Heart left ventricle (tissue), 16 donors: ENCODE data around the gene ATP5MG. TPM values are rescaled to one million over a fixed set of nuclear protein-coding genes. Genes with fewer than 3 reads are reported as not detected.
A peak's percentile ranks its signal among the peaks of the same experiment; 100 is the strongest.

ENCODE experiments used
- ATAC-seq, 4 donors: fragments of 200-7000 bp; cut with Tn5 transposase; one replicate each; pipeline ENCODE4 v1.9.1; 2020 to 2022; ENCODE audit warnings: moderate library complexity in 4 of 4, mild to moderate bottlenecking in 3 of 4, moderate number of reproducible peaks in 1 of 4
- DNase-seq, 5 donors: peaks; one replicate each; pipeline ENCODE4 v3.0.0-alpha.2; 2020
- H3K27ac ChIP-seq, 12 donors: fragments of 200-600 bp; sonication (generic) in 4 of 12; one replicate each; pipeline versions ENCODE4 v1.5.0 to v1.8.0; 2016 to 2022; ENCODE audit warnings: mild to moderate bottlenecking in 2 of 12
- H3K27me3 ChIP-seq, 9 donors: fragments of 200-600 bp; sonication (generic) in 2 of 9; one replicate each; pipeline versions ENCODE4 v1.5.1 to v1.8.0; 2016 to 2022; ENCODE audit warnings: mild to moderate bottlenecking in 3 of 9
- H3K36me3 ChIP-seq, 9 donors: fragments of 200-600 bp; sonication (generic) in 2 of 9; one replicate each; pipeline versions ENCODE4 v1.5.0 to v1.8.0; 2018 to 2022; ENCODE audit warnings: mild to moderate bottlenecking in 2 of 9
- H3K4me1 ChIP-seq, 12 donors: fragments of 200-600 bp; sonication (generic) in 4 of 12; one replicate each; pipeline versions ENCODE4 v1.5.0 to v1.8.0; 2016 to 2022; ENCODE audit warnings: mild to moderate bottlenecking in 3 of 12
- H3K4me3 ChIP-seq, 12 donors: fragments of 200-600 bp; sonication (generic) in 4 of 12; one replicate each; pipeline versions ENCODE4 v1.5.0 to v1.8.0; 2017 to 2022; ENCODE audit warnings: mild to moderate bottlenecking in 9 of 12, moderate library complexity in 4 of 12
- H3K9me3 ChIP-seq, 12 donors: fragments of 200-600 bp; sonication (generic) in 4 of 12; one replicate each; pipeline versions ENCODE4 v1.5.0 to v1.8.0; 2016 to 2022; ENCODE audit warnings: mild to moderate bottlenecking in 1 of 12
- POLR2A ChIP-seq, 2 donors: fragments of 450-650 bp; IDR thresholded peaks; one replicate each; pipeline ENCODE4 v1.6.1; 2017; ENCODE audit warnings: antibody characterized with exemption in 2 of 2, mild to moderate bottlenecking in 2 of 2, moderate library complexity in 2 of 2
- WGBS, 4 donors: extraction: QIAGEN DNeasy Blood & Tissue Kit in 2 of 4; methylation state at CpG; one replicate each; pipeline versions ENCODE4 v1.1.5 to v1.1.7; 2013 to 2018; 5-methylcytosine and 5-hydroxymethylcytosine counted together
- intact Hi-C, 10 donors: fragments of 100-400 bp; cut with DNase I; formaldehyde crosslinking; loops; one replicate each; pipeline versions ENCODE4 v1.11.1 to v1.14.2; 2022
- polyA plus RNA-seq, 2 donors: library from polyadenylated mRNA; stranded (reverse); fragments of 200-250 nt; gene quantifications; one replicate each; pipeline ENCODE4 v1.2.3, GENCODE V29; 2013
- total RNA-seq, 9 donors: library from RNA; depleted of rRNA in 2 of 9; stranded (reverse); fragments of >200 nt in 2 of 9; fragmentation: NEBNext Ultra II Directional in 3 of 9; extraction: Animal tissue kit (Norgen Biotek cat#: 25700) in 3 of 9; gene quantifications; one replicate each; pipeline versions ENCODE4 v1.1.0 to v1.2.4, GENCODE V29; 2016 to 2023
- TF ChIP-seq, protein P1 (sequence below), 12 donors: fragments of 200-600 bp; sonication (generic) in 4 of 12; IDR thresholded peaks; one replicate each; pipeline versions ENCODE4 v1.5.0 to v1.8.0; 2018 to 2022; ENCODE audit warnings: antibody characterized with exemption in 12 of 12, mild to moderate bottlenecking in 5 of 12
- donor health status: ischemic (EF 13 %, LVEDD 7.1; RV severe dilation, severe dysfunction).
- donor health status: healthy with polysubstance abuse.
- donor health status: DM: no; HTN: yes; CAD: no.
- donor health status: DM: no; HTN: no; CAD: no.
- donor health status: ischemic (EF 25% LVEDD 6.9; RV normal size, moderate dysfunction).
- donor health status: ischemic (EF 25% LVEDD 5.7; RV mildly dilated, moderate dysfunction).
- donor health status: healthy.
- donor health status: DM: yes; HTN: yes; CAD: no.
- donor health status: ischemic (EF 35%, LVEDD 5.7; RV mildly dilated, moderate dysfunction).
- donor health status: nonischemic (EF 11% LVEDD 7.7; RV severe dilation, severe dysfunction).
- donor health status: DM: yes; HTN: yes; CAD: no.
- donor health status: PGD.
- donor health status: ischemic (EF 29% LVEDD 5.4; RV normal size, mild dysfunction).
- donor health status: nonischemic (EF 23%, LVEDD 6.1; RV moderate dilation, normal function).

ATP5MG gene
- total and polyA plus RNA-seq, 11 donors = 96.4 to 843 (median 559) TPM

DNA sequence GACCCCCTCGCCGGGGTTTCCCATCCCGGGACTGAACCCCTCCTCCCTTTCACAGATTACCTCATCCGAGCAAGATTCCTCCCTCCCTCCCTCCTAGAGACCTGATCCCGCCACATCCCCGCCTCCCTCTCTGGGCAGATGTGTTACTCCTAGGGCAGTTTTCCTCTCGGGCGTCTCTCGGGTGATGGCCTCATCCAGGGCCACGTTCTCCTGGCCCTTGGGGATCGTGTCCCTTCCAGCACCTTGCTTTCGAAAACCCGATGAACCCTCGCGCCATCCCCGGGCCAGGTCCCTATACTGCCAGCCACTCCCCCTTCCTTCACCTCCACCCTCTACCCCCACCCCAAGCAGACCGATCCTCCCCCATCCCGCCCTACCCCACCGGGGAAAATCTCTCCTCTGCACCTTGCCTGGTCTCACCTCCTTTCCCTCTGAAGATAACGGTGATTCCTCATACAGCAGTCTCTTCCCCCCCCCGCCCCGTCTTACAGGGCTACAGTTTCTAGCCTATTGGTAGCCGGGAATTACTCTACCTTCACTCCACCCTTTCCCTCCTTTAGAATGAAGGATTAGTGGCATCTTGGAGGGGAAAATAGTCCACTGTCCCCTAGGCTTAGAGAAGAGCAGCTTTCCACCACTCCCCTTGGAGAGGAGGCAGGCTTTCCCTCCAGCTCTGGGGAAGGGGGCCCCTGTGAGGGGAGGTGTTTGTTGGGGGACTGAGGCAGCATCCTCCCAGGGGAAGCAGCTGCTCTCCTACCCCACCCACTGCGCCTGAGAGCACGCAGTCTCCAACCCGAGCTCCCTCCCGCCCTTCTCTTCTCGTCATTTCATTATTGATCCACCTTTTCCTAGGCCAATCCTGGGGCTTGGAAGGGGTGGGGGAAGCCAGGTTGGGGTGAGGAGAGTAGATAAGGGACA is 36.1 kb downstream of the ATP5MG start:
- intact Hi-C loops = loop anchor here in 9 of 10 donors (5.0 to 10.0 kb wide), 4 partner anchors 35 to 50 kb away; partner anchors contain the start of gene ATP5MG (in 6 of the 9)

DNA sequence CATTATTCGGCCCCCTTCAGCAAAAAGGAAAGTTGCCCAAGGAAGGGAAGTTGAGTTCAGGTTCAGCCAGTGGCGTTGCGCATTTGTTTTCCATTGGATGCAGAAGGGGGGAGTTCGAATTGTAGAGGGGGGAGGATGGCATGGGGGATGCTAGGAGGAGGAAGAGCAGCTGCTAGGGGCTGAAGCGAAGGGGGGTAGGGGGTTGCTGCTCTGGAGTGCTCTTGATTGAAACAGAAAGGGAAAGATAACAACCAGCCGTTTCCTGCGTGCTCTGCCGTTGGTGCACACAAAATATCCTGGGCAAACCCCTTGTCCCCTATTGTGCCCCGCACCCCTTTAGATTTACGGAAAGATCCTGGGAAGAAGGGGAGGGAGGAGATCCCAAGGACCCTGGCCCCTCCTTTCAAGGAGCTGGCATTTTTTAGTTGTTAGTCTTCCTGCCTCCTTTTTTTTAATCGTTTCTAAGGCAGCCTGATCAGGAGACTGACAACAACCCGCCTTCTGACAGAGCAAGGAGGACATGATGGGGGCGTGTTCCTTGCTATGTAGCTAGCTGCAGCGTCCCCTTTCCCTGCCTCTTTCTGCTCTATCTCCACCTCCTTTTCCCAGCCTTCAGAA is 37.0 kb downstream of the ATP5MG start:
- TF ChIP-seq, protein P1, sequence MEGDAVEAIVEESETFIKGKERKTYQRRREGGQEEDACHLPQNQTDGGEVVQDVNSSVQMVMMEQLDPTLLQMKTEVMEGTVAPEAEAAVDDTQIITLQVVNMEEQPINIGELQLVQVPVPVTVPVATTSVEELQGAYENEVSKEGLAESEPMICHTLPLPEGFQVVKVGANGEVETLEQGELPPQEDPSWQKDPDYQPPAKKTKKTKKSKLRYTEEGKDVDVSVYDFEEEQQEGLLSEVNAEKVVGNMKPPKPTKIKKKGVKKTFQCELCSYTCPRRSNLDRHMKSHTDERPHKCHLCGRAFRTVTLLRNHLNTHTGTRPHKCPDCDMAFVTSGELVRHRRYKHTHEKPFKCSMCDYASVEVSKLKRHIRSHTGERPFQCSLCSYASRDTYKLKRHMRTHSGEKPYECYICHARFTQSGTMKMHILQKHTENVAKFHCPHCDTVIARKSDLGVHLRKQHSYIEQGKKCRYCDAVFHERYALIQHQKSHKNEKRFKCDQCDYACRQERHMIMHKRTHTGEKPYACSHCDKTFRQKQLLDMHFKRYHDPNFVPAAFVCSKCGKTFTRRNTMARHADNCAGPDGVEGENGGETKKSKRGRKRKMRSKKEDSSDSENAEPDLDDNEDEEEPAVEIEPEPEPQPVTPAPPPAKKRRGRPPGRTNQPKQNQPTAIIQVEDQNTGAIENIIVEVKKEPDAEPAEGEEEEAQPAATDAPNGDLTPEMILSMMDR (IDR thresholded peaks at IDR 0.05) = no peak
- no peak for TF ChIP-seq POLR2A (IDR thresholded peaks at IDR 0.05)
- DNase-seq (peak in 4 of 5 donors; percentile 40 to 61 (median 51)), ATAC-seq (no peak)
- Histone ChIP-seq H3K4me1 (peaks cover 0 to 79% (median 57%) of the 10 kb centered on the region in 12 donors), H3K9me3 (no peaks in the 10 kb centered on the region), H3K4me3 (peak overlapping the region in 11 of 12 donors; percentile 34 to 99 (median 97)), H3K27ac (peak overlapping the region in 11 of 12 donors; percentile 42 to 96 (median 90)), H3K36me3 (peaks cover 0 to 4% (median 0%) of the 10 kb centered on the region in 9 donors), H3K27me3 (no peaks in the 10 kb centered on the region)
- WGBS, 4 donors = 6 to 10% (median 9%) methylated on average over 14 of the region's 14 CpGs
- intact Hi-C loops = loop anchor here in 9 of 10 donors (5.0 to 10.0 kb wide), 4 partner anchors 34 to 49 kb away; partner anchors contain the start of gene ATP5MG (in 6 of the 9)

More for the DNA sequence above, 36.1 kb downstream of the ATP5MG start:
- H3K27me3 ChIP-seq = no peaks in the 10 kb centered on the region
- ATAC-seq = peak in 1 of 4 donors; percentile 6
- DNase-seq = peak; percentile 31 to 65 (median 41)
- peaks cover 0 to 71% (median 48%) of the 10 kb centered on the region in 12 donors for H3K4me1 ChIP-seq
- 0 to 1% (median 1%) methylated on average over 27 to 28 of the region's 28 CpGs for WGBS, 4 donors
- TF ChIP-seq POLR2A (IDR thresholded peaks at IDR 0.05) = no peak
- TF ChIP-seq, protein P1 (IDR thresholded peaks at IDR 0.05) = no peak
- H3K36me3 ChIP-seq = peaks cover 0 to 4% (median 0%) of the 10 kb centered on the region in 9 donors
- peak overlapping the region; percentile 81 to 99 (median 96) for H3K4me3 ChIP-seq
- H3K27ac ChIP-seq = peak overlapping the region; percentile 78 to 96 (median 90)
- no peaks in the 10 kb centered on the region for H3K9me3 ChIP-seq

DNA sequence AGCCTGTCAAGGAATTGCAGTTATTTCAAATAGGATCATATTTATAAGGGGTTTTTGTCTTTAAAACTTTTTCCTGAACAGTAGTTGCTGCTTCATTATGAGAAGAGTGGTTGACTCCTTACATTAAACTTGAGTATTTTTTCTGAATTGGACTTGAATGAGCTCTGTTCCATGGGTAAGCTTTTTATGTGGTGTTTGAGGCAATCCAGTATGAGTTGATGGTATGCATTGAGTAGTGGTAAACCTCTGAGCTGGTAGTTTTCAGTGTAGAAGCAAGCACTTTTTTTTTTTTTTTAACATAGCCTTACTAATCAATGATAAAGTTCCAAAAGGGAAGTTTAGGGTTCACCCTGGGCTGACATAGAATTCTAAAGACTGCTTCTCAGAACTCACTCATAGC is 38.2 kb downstream of the ATP5MG start:
- Histone ChIP-seq H3K36me3 (peaks cover 0 to 4% (median 0%) of the 10 kb centered on the region in 9 donors), H3K9me3 (no peaks in the 10 kb centered on the region), H3K4me1 (peaks cover 0 to 78% (median 58%) of the 10 kb centered on the region in 12 donors), H3K27me3 (no peaks in the 10 kb centered on the region), H3K4me3 (no peak overlapping the region), H3K27ac (peak overlapping the region in 1 of 12 donors; percentile 96)
- TF ChIP-seq, protein P1 (IDR thresholded peaks at IDR 0.05) = no peak
- intact Hi-C loops = loop anchor here in 9 of 10 donors (5.0 to 10.0 kb wide), 5 partner anchors 33 to 48 kb away; partner anchors contain the start of gene ATP5MG (in 6 of the 9)
- ATAC-seq (no peak), DNase-seq (no peak)
